Activated CD8-positive, alpha-beta T cell treated with anti-CD3 and anti-CD28 coated beads, Interleukin-2, amount 10 ng/mL, durations not matched to agents 7 days and 5 days (primary cell): ENCODE measurements around the gene ABL2. TPM values are rescaled to one million over a fixed set of nuclear protein-coding genes. Genes with fewer than 3 reads are reported as not detected.

Source experiments
- ATAC-seq: fragments of 150-1000 bp; cut with Tn5 transposase; one replicate; pipeline ENCODE4 v1.10.0; 2021; ENCODE audit warnings: moderate library complexity
- CTCF ChIA-PET: fragments of 350-600 bp; sonication (Branson Sonifier 250); formaldehyde crosslinking; loops from one replicate; lab custom pipeline; 2021; ENCODE audit warnings: antibody characterized with exemption; lab: Charles Lee
- POLR2A ChIA-PET: fragments of 350-600 bp; sonication (Branson Sonifier 250); formaldehyde crosslinking; loops from one replicate; lab custom pipeline; 2021; ENCODE audit warnings: antibody characterized with exemption; lab: Charles Lee
- DNase-seq: peaks from one replicate; pipeline ENCODE4 v3.0.0-alpha.2; 2020
- H3K27ac Mint-ChIP-seq: one replicate; pipeline ENCODE4 v1.8.0; 2021; ENCODE audit warnings: mild to moderate bottlenecking, mixed read lengths
- H3K27me3 Mint-ChIP-seq: one replicate; pipeline ENCODE4 v1.8.0; 2021; ENCODE audit warnings: low read depth, mixed read lengths
- H3K36me3 Mint-ChIP-seq: one replicate; pipeline ENCODE4 v1.8.0; 2021; ENCODE audit warnings: low read depth, mixed read lengths
- H3K4me1 Mint-ChIP-seq: one replicate; pipeline ENCODE4 v1.8.0; 2021; ENCODE audit warnings: low read depth, mixed read lengths
- H3K4me3 Mint-ChIP-seq: one replicate; pipeline ENCODE4 v1.8.0; 2021; ENCODE audit warnings: mild to moderate bottlenecking, mixed read lengths
- H3K9me3 Mint-ChIP-seq: one replicate; pipeline ENCODE4 v1.8.0; 2022; ENCODE audit warnings: mixed read lengths; ENCODE audit not compliant: insufficient read depth
- total RNA-seq, 2 experiments: library from RNA; stranded (reverse); gene quantifications; one replicate each; pipeline ENCODE4 v1.2.3, GENCODE V29; 2021

ABL2 gene
- total RNA-seq, 2 experiments from 2014 or later, result 6.3 to 7.5 TPM

DNA sequence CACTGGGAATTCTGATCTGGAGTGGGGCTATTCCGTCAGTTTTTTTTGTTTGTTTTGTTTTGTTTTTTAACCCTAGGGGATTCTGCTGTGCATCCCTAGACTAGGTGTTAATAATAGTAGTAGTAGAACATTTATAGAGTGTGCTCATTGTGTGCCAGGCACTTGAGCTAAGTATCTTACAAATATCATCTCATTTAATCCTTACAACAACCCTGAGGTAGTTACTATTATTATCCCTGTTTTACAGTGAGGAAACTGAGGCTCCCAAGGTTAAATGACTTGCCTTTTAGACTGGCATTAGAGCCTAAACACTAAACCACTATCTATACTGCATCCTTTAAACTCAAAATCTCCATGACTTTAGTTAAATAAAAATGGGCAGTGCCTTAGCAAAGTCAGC lies 125.5 kb downstream of the ABL2 start:
- Mint-ChIP-seq H3K36me3 (peaks cover 3% of the 10 kb centered on the region), H3K9me3 (no peaks in the 10 kb centered on the region), H3K27me3 (no peaks in the 10 kb centered on the region), H3K4me3 (no peak overlapping the region), H3K4me1 (no peaks in the 10 kb centered on the region), H3K27ac (no peak overlapping the region)
- CTCF ChIA-PET, result no interaction called here
- DNase-seq, result no peak
- POLR2A ChIA-PET, result no interaction called here
- ATAC-seq, result no peak

DNA sequence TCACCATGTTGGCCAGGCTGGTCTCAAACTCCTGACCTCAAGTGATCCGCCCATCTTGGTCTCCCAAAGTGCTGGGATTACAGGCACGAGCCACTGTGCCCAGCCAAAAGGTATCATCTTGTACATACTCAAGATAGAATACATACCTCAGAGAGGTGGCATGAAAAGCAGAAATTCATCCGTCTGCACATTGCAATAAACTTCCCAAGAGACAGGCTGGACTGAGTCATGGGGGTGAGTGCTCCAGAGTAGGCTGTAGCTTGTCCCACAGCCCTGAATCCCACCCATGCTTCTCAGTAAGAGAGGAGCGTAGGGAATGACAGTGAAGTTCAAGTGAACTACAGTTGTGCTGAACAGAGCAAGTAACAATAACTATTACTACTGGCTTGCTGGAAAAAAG lies 127.9 kb downstream of the ABL2 start:
- ChIA-PET CTCF (no interaction called here), POLR2A (no interaction called here)
- Mint-ChIP-seq H3K9me3 (no peaks in the 10 kb centered on the region), H3K27ac (no peak overlapping the region), H3K27me3 (no peaks in the 10 kb centered on the region), H3K4me3 (no peak overlapping the region), H3K4me1 (no peaks in the 10 kb centered on the region), H3K36me3 (peaks cover 6% of the 10 kb centered on the region)
- ATAC-seq (no peak), DNase-seq (no peak)

DNA sequence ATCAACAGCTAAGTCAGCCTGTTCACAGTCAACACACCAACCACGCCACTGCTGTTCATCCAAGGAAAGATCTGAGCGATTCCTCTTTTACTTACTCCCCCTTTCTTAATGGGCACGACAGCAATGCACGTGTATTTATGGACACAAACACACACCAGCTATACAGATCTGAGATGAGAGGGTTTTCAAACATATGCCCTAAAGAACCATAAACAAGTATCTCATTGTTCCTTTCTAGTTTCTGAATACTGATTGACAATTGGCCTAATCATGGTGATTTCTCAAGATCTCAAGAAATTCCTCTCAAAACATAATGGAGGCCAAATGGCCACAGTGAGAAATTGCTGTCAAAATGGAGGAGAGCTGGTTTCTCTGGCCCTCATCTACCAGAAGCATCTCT lies 129.6 kb downstream of the ABL2 start:
- no peak for DNase-seq
- no peaks in the 10 kb centered on the region for H3K9me3 Mint-ChIP-seq
- H3K4me1 Mint-ChIP-seq, result no peaks in the 10 kb centered on the region
- H3K27ac Mint-ChIP-seq, result no peak overlapping the region
- peaks cover 18% of the 10 kb centered on the region for H3K36me3 Mint-ChIP-seq
- ChIA-PET CTCF (no interaction called here), POLR2A (no interaction called here)
- no peak overlapping the region for H3K4me3 Mint-ChIP-seq
- no peaks in the 10 kb centered on the region for H3K27me3 Mint-ChIP-seq
- ATAC-seq, result no peak

DNA sequence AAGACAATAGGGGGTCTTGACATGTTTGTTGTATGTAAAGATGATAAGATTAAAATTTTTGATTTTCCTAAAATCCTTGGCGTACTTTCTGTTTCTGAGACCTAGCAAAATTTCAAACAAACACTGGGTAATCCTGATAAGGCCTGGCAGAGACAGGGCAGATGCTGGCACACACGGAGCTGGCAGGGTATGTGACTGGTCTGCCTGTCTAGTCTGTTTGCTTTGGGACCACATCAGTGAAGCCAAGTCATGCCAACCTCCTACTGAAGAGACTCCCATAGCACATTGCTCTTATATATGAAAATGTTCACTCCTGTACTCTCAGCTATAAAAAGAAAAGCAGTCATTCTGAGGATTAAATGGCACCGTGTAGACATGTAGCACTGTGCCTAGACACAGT lies 133.6 kb downstream of the ABL2 start:
- ChIA-PET CTCF (no interaction called here), POLR2A (no interaction called here)
- Mint-ChIP-seq H3K4me1 (no peaks in the 10 kb centered on the region), H3K9me3 (no peaks in the 10 kb centered on the region), H3K27ac (no peak overlapping the region), H3K36me3 (peaks cover 43% of the 10 kb centered on the region), H3K4me3 (no peak overlapping the region), H3K27me3 (no peaks in the 10 kb centered on the region)
- ATAC-seq, result no peak
- DNase-seq, result no peak

DNA sequence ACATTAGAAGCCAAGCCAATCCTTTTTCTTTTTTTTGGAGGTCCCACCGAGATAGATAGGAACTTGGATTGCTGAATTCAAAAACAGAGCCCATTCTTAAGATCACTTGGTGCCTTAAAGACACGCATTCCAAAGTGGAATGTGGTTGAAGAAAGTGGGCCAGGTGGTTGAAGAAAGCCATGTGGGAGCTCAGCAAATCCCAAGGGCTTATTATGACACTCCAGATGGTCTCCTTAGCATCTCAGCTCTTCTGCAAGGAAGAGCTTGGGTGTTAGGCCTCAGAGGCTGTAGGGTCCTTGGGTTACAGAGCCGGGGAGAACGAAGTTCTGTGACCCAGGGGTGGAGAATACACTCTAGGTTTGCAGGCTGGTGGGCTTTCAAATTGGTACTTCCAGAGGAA lies 134.1 kb downstream of the ABL2 start:
- ChIA-PET POLR2A (no interaction called here), CTCF (no interaction called here)
- Mint-ChIP-seq H3K27ac (no peak overlapping the region), H3K36me3 (peaks cover 46% of the 10 kb centered on the region), H3K9me3 (no peaks in the 10 kb centered on the region), H3K4me1 (no peaks in the 10 kb centered on the region), H3K27me3 (no peaks in the 10 kb centered on the region), H3K4me3 (no peak overlapping the region)
- ATAC-seq (no peak), DNase-seq (no peak)

DNA sequence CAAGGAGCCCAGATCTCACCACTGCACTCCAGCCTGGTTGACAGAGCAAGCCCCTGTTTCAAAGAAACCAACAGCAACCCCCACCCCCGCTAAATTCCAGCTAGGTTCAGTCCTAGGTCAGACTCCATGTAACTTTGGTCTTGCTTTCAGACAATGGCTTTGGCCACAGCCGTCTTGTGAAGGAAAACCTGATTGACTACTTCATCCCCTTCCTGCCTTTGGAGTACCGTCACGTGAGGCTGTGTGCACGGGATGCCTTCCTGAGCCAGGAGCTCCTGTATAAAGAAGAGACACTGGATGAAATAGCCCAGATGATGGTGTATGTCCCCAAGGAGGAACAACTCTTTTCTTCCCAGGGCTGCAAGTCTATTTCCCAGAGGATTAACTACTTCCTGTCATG lies 134.7 kb downstream of the ABL2 start:
- no peak for ATAC-seq
- DNase-seq, result no peak
- ChIA-PET POLR2A (no interaction called here), CTCF (no interaction called here)
- no peaks in the 10 kb centered on the region for H3K4me1 Mint-ChIP-seq
- peaks cover 48% of the 10 kb centered on the region for H3K36me3 Mint-ChIP-seq
- no peak overlapping the region for H3K4me3 Mint-ChIP-seq
- no peaks in the 10 kb centered on the region for H3K9me3 Mint-ChIP-seq
- H3K27ac Mint-ChIP-seq, result no peak overlapping the region
- H3K27me3 Mint-ChIP-seq, result no peaks in the 10 kb centered on the region

DNA sequence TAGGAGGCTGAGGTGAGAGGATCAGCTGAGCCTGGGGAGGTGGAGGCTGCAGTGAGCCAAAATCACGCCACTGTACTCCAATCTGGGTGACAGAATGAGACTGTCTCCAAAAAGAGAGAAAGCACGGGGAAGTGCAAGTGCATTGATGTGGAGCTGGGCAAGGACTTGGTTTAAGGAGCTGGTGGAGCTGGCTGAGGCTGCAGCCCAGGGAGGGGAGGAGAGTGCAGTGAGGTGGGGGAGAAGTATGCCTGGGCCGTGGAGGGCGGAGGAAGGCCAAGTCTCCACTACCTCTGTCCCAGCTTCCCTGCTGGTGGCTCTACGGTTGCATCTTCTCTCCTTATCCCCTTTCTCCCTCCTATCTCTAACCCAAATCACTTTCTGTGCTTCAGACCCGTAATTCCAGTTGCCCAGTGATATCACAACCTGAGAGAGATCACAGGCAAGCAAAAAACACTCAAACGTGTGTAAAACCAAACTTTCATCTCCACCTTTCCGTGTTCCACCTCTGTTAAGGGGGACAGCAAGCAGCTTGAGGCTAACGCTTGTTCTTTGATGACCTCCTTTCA lies 136.5 kb downstream of the ABL2 start:
- ATAC-seq, result no peak
- DNase-seq, result no peak
- peaks cover 5% of the 10 kb centered on the region for H3K4me1 Mint-ChIP-seq
- no peaks in the 10 kb centered on the region for H3K27me3 Mint-ChIP-seq
- H3K4me3 Mint-ChIP-seq, result no peak overlapping the region
- H3K27ac Mint-ChIP-seq, result peak overlapping the region; percentile 51
- no peaks in the 10 kb centered on the region for H3K9me3 Mint-ChIP-seq
- ChIA-PET POLR2A (no interaction called here), CTCF (interaction anchor here (1.0 kb wide), 1 partner anchor 12 kb away, joined by 4 read pairs; no protein-coding TSS in a partner anchor)
- H3K36me3 Mint-ChIP-seq, result peaks cover 58% of the 10 kb centered on the region

DNA sequence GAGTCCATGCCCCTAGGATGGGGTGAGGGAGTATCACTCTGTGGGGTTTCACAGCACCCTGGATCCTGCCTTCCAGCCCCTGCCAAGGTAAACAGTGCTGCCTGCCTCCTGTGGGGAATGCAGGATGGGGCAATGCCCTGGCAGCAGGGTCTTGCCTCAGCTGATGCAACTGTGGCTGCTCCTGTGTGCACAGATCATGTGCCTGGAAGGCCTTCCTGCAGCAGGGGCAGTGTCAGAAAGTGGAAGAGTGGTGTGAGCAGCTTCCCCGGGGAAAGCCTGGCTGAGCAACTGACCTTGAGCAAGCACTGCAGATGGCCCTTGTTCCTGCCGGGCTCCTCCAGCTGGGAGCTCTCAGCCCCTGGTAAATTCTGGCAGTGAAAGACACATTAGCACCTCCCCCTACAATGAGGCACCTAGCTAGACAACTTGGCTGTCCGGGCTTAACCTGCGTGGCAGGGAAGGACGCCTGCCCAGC lies 137.7 kb downstream of the ABL2 start:
- CTCF ChIA-PET, result interaction anchor here (1.5 kb wide), 1 partner anchor 29 kb away, joined by 5 read pairs; no protein-coding TSS in a partner anchor
- Mint-ChIP-seq H3K36me3 (peaks cover 59% of the 10 kb centered on the region), H3K4me1 (peaks cover 5% of the 10 kb centered on the region), H3K27me3 (no peaks in the 10 kb centered on the region), H3K4me3 (no peak overlapping the region), H3K9me3 (no peaks in the 10 kb centered on the region), H3K27ac (peak overlapping the region; percentile 2)
- no peak for DNase-seq
- no peak for ATAC-seq
- POLR2A ChIA-PET, result no interaction called here

DNA sequence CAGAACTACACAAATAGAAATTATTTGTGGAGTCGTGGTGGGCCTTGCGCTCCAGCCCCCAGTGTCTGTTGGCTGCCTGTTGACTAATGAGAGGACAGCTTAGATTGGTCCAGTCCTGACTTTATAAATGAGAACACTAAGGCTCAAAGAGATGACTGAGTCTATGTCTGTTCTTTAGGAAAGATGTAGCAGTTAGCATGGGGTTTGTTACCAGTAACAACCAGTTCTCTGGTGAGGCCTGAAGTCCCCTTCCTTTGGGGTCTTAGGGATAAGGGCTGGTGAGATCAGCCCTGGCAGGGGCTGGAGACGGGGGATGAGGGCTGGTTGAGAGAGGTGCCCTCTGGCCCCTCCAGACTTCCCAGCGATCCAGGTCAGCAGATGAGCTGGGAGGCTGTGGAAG lies 138.6 kb downstream of the ABL2 start:
- Mint-ChIP-seq H3K4me3 (no peak overlapping the region), H3K36me3 (peaks cover 59% of the 10 kb centered on the region), H3K27ac (peak overlapping the region; percentile 2), H3K9me3 (no peaks in the 10 kb centered on the region), H3K27me3 (no peaks in the 10 kb centered on the region), H3K4me1 (peaks cover 7% of the 10 kb centered on the region)
- DNase-seq (no peak), ATAC-seq (no peak)
- CTCF ChIA-PET, result no interaction called here
- POLR2A ChIA-PET, result no interaction called here

DNA sequence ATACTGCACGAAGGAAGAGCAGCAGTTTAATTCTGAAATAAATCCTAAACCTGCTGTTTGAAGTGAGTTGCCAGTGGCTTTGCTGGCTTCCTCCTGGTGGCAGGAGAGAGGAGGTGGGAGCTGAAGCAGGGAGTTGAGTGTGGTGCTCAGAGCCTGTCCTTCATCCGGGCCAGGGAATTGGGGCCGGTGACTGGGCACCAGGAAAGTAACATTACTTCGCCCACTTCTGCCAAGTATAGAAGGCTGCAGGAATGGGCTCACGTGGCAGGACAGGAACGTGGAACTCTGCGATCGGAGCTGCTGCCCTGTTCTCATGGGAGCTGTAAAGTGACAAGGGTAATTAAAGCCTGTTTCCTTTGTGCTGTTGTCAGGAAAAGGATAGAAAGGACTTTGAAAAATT lies 139.0 kb downstream of the ABL2 start:
- no peak overlapping the region for H3K4me3 Mint-ChIP-seq
- no peaks in the 10 kb centered on the region for H3K9me3 Mint-ChIP-seq
- H3K4me1 Mint-ChIP-seq, result peaks cover 7% of the 10 kb centered on the region
- ChIA-PET POLR2A (no interaction called here), CTCF (no interaction called here)
- H3K27me3 Mint-ChIP-seq, result no peaks in the 10 kb centered on the region
- H3K36me3 Mint-ChIP-seq, result peaks cover 58% of the 10 kb centered on the region
- no peak for ATAC-seq
- no peak overlapping the region for H3K27ac Mint-ChIP-seq
- DNase-seq, result no peak

DNA sequence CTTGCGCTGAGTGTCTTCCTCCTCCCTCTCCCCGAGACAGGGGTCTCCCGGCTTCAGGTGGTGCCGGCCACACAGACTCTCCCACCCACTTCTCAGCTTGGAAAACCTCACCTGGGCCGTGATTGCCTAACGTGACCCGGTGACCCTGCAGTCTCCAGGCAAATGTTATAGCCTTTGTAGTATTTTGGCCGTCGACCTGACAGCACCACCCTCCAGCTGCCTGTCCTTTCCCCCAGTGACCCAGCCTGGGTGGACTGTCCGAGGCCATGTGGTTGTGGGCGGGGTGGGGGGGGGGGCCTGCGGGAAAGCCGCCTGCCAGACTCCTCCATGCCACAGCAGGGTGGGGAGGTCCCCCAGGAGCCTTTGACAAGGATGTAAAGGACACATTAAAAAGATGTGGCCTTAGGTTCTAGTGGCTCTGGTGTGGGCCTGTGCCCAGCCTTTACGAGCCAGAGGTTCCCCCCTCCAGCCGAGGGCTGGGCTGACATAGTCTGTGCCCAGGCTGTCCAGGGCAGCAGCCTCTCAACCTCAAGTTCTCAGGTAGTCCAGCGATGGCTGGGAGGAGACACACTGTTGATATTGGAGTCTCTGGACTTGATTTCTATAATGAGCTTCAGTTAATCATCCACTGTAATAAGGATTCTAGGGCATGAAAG lies 139.5 kb downstream of the ABL2 start:
- H3K4me1 Mint-ChIP-seq, result peaks cover 9% of the 10 kb centered on the region
- no peak overlapping the region for H3K27ac Mint-ChIP-seq
- ChIA-PET POLR2A (no interaction called here), CTCF (no interaction called here)
- no peaks in the 10 kb centered on the region for H3K27me3 Mint-ChIP-seq
- H3K36me3 Mint-ChIP-seq, result peaks cover 58% of the 10 kb centered on the region
- no peaks in the 10 kb centered on the region for H3K9me3 Mint-ChIP-seq
- ATAC-seq (no peak), DNase-seq (no peak)
- no peak overlapping the region for H3K4me3 Mint-ChIP-seq

DNA sequence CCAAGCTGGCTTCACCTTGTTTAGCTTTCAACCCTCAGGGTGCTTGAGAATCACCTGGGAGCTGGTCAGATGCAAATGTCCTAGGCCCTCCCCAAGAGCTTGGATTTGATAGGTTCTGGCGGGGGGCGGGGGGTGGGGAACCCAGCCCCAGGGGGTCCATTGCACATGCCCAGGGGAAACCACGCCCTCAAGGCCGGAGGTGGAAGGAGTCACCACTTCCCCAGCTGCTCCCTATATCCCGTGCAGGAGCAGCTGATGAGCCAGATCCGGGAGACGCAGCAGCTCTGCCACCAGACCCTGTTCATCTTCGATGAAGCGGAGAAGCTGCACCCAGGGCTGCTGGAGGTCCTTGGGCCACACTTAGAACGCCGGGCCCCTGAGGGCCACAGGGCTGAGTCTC lies 141.8 kb downstream of the ABL2 start:
- POLR2A ChIA-PET, result interaction anchor here (0.6 to 1.5 kb wide), 2 partner anchors 19 to 278 kb away, joined by 3 read pairs; partner anchors contain the start of gene AXDND1

More for the DNA sequence above, 141.8 kb downstream of the ABL2 start:
- Mint-ChIP-seq H3K4me3 (no peak overlapping the region), H3K9me3 (no peaks in the 10 kb centered on the region), H3K4me1 (peaks cover 19% of the 10 kb centered on the region), H3K36me3 (peaks cover 50% of the 10 kb centered on the region), H3K27ac (no peak overlapping the region), H3K27me3 (no peaks in the 10 kb centered on the region)
- DNase-seq, result no peak
- no peak for ATAC-seq
- CTCF ChIA-PET, result interaction anchor here (1.2 to 1.5 kb wide), 2 partner anchors 34 to 85 kb away, joined by 5 to 8 read pairs; no protein-coding TSS in a partner anchor
